OCI-LY3 (cell line): ENCODE data around the gene MOV10.

Source experiments
- H2AFZ ChIP-seq: fragments of 200-600, 300-600 bp; shearing (Covaris generic); 2 replicates; pipeline ENCODE4 v1.6.0; 2014; ENCODE audit warnings: antibody characterized with exemption, low read depth, low read length
- H3K27ac ChIP-seq: fragments of 200-600, 300-600 bp; sonication (generic); 2 replicates; pipeline ENCODE4 v1.5.1; 2014; ENCODE audit warnings: mild to moderate bottlenecking, low read length, moderate library complexity, mixed read lengths
- H3K27me3 ChIP-seq: fragments of 200-600, 300-600 bp; sonication (generic); 2 replicates; pipeline ENCODE4 v1.6.1; 2014; ENCODE audit warnings: low read depth, low read length, mixed read lengths
- H3K36me3 ChIP-seq: fragments of 200-600, 300-600 bp; sonication (generic); replicated peaks from 2 replicates; pipeline ENCODE3; 2014; ENCODE audit warnings: low read depth, low read length, mixed read lengths
- H3K4me1 ChIP-seq: fragments of 300-600, 200-600 bp; sonication (generic); 2 replicates; pipeline ENCODE4 v1.6.1; 2014; ENCODE audit warnings: low read length, mixed read lengths
- H3K4me2 ChIP-seq: fragments of 200-600, 300-600 bp; sonication (generic); 2 replicates; pipeline ENCODE4 v1.6.1; 2014; ENCODE audit warnings: low read length, mixed read lengths
- H3K4me3 ChIP-seq: fragments of 300-600, 200-600 bp; sonication (generic); 2 replicates; pipeline ENCODE4 v1.5.1; 2014; ENCODE audit warnings: antibody characterized with exemption, mild to moderate bottlenecking, low read length, moderate library complexity
- H3K79me2 ChIP-seq: fragments of 300-600, 200-600 bp; shearing (Covaris generic); 2 replicates; pipeline ENCODE4 v1.6.1; 2014; ENCODE audit warnings: mild to moderate bottlenecking, low read length, mixed read lengths
- H3K9ac ChIP-seq: fragments of 300-600, 200-600 bp; shearing (Covaris generic); 2 replicates; pipeline ENCODE4 v1.6.0; 2014; ENCODE audit warnings: mild to moderate bottlenecking, low read length, moderate library complexity
- H3K9me3 ChIP-seq: fragments of 200-600, 300-600 bp; shearing (Covaris generic); 2 replicates; pipeline ENCODE4 v1.6.1; 2014; ENCODE audit warnings: low read length, mixed read lengths; ENCODE audit not compliant: insufficient read depth
- H4K20me1 ChIP-seq: fragments of 200-600, 300-600 bp; sonication (generic); 2 replicates; pipeline ENCODE4 v1.6.1; 2016; ENCODE audit warnings: low read length, mixed read lengths; ENCODE audit not compliant: insufficient read depth
- CTCF ChIP-seq: fragments of 200-600, 300-600 bp; sonication (generic); IDR thresholded peaks from 2 replicates; pipeline ENCODE4 v1.5.1; 2014; ENCODE audit warnings: antibody characterized with exemption, low read length, low read depth
- EZH2phosphoT487 ChIP-seq: fragments of 200-600 bp; shearing (Covaris generic); IDR thresholded peaks from 2 replicates; pipeline ENCODE4 v1.6.1; 2018; ENCODE audit warnings: antibody characterized with exemption, mixed run types, low read depth

Gene MOV10

GRCh38 chr1:112698366-112699310 lies 24.2 kb downstream of the MOV10 start:
- Histone ChIP-seq H2AFZ (no peak overlapping the region), H3K27me3 (no peaks in the 10 kb centered on the region), H3K27ac (no peak overlapping the region), H3K4me3 (no peak overlapping the region), H3K4me2 (no peak overlapping the region), H4K20me1 (no peaks in the 10 kb centered on the region), H3K79me2 (no peaks in the 10 kb centered on the region), H3K4me1 (no peaks in the 10 kb centered on the region), H3K36me3 (no peaks in the 10 kb centered on the region), H3K9me3 (no peaks in the 10 kb centered on the region), H3K9ac (no peak overlapping the region)
- TF ChIP-seq EZH2phosphoT487 (no peak), CTCF (no peak)

GRCh38 chr1:112699425-112700144 lies 25.1 kb downstream of the MOV10 start:
- Histone ChIP-seq H3K9ac (no peak overlapping the region), H3K27ac (no peak overlapping the region), H2AFZ (no peak overlapping the region), H4K20me1 (no peaks in the 10 kb centered on the region), H3K79me2 (no peaks in the 10 kb centered on the region), H3K4me3 (no peak overlapping the region), H3K36me3 (no peaks in the 10 kb centered on the region), H3K27me3 (no peaks in the 10 kb centered on the region), H3K4me2 (no peak overlapping the region), H3K9me3 (no peaks in the 10 kb centered on the region), H3K4me1 (peaks cover 4% of the 10 kb centered on the region)
- TF ChIP-seq CTCF (no peak), EZH2phosphoT487 (no peak)

GRCh38 chr1:112700290-112701226 lies 26.1 kb downstream of the MOV10 start:
- H3K36me3 ChIP-seq: no peaks in the 10 kb centered on the region
- H2AFZ ChIP-seq: no peak overlapping the region
- H3K27me3 ChIP-seq: no peaks in the 10 kb centered on the region
- H3K27ac ChIP-seq: no peak overlapping the region
- H3K4me3 ChIP-seq: no peak overlapping the region
- H3K9me3 ChIP-seq: no peaks in the 10 kb centered on the region
- H3K4me2 ChIP-seq: no peak overlapping the region
- H3K9ac ChIP-seq: no peak overlapping the region
- no peaks in the 10 kb centered on the region for H4K20me1 ChIP-seq
- H3K4me1 ChIP-seq: peaks cover 13% of the 10 kb centered on the region
- TF ChIP-seq CTCF (no peak), EZH2phosphoT487 (no peak)
- no peaks in the 10 kb centered on the region for H3K79me2 ChIP-seq
